Keratinocyte (primary cell): Measurements from ENCODE around the gene AOX1. TPM values are rescaled to one million over a fixed set of nuclear protein-coding genes. Genes with fewer than 3 reads are reported as not detected.

Experiments
- DNase-seq: peaks from one replicate; pipeline ENCODE4 v3.0.0-alpha.2; 2011; ENCODE audit warnings: low read depth, missing footprints, low spot score
- FAIRE-seq: peaks from 2 replicates; lab custom pipeline; 2011; peaks lifted over from hg19 to GRCh38; lab: Jason Lieb, UNC
- H2AFZ ChIP-seq: 2 replicates; pipeline ENCODE4 v1.6.0; 2012; ENCODE audit warnings: low read length, control low read depth, inconsistent platforms; ENCODE audit not compliant: control insufficient read depth
- H3K27ac ChIP-seq: 2 replicates; pipeline ENCODE4 v1.5.1; 2011; ENCODE audit warnings: low read length; ENCODE audit not compliant: control insufficient read depth, insufficient read depth
- H3K27me3 ChIP-seq: 3 replicates; pipeline ENCODE4 v1.6.0; 2011; ENCODE audit warnings: low read length; ENCODE audit not compliant: control insufficient read depth, insufficient read depth; ENCODE audit errors: extremely low read depth
- H3K36me3 ChIP-seq, 2 experiments: 2 replicates in 1 of 2; 3 replicates in 1 of 2; pipeline ENCODE4 v1.5.1; 2011; ENCODE audit warnings: low read length in 2 of 2, mild to moderate bottlenecking in 1 of 2; ENCODE audit not compliant: control insufficient read depth in 2 of 2, insufficient read depth in 2 of 2; ENCODE audit errors: extremely low read depth in 1 of 2
- H3K4me1 ChIP-seq: 3 replicates; pipeline ENCODE4 v1.5.1; 2011; ENCODE audit warnings: low read length; ENCODE audit not compliant: control insufficient read depth, insufficient read depth; ENCODE audit errors: extremely low read depth
- H3K4me2 ChIP-seq: 3 replicates; pipeline ENCODE4 v1.6.0; 2011; ENCODE audit warnings: low read depth, low read length; ENCODE audit not compliant: control insufficient read depth, insufficient read depth; ENCODE audit errors: extremely low read depth
- H3K4me3 ChIP-seq, 3 experiments: fragments of 200-600 bp in 1 of 3; sonication (generic) in 1 of 3; 2 replicates in 2 of 3; 3 replicates in 1 of 3; pipeline ENCODE4 v1.5.1; 2011 to 2016; ENCODE audit warnings: low read length in 3 of 3, mild to moderate bottlenecking in 3 of 3, control low read depth in 2 of 3, inconsistent platforms in 1 of 3, low read depth in 1 of 3, mixed read lengths in 1 of 3, mixed run types in 1 of 3, moderate library complexity in 1 of 3; ENCODE audit not compliant: control insufficient read depth in 2 of 3, insufficient read depth in 2 of 3; ENCODE audit errors: extremely low read depth in 1 of 3
- H3K79me2 ChIP-seq: 2 replicates; pipeline ENCODE4 v1.6.0; 2012; ENCODE audit warnings: low read length; ENCODE audit not compliant: control insufficient read depth, insufficient read depth
- H3K9ac ChIP-seq: 3 replicates; pipeline ENCODE4 v1.6.0; 2011; ENCODE audit warnings: low read length; ENCODE audit not compliant: control insufficient read depth, insufficient read depth; ENCODE audit errors: extremely low read depth
- H3K9me1 ChIP-seq: 3 replicates; pipeline ENCODE4 v1.6.0; 2011; ENCODE audit warnings: low read length; ENCODE audit not compliant: control insufficient read depth, insufficient read depth; ENCODE audit errors: extremely low read depth
- H3K9me3 ChIP-seq: 2 replicates; pipeline ENCODE4 v1.5.1; 2012; ENCODE audit warnings: low read depth, low read length; ENCODE audit not compliant: control insufficient read depth
- H4K20me1 ChIP-seq: 3 replicates; pipeline ENCODE4 v1.6.0; 2011; ENCODE audit warnings: low read length; ENCODE audit not compliant: control insufficient read depth, insufficient read depth; ENCODE audit errors: extremely low read depth
- EZH2 ChIP-seq: IDR thresholded peaks from one replicate; pipeline ENCODE4 v1.6.1; 2012; ENCODE audit warnings: inconsistent platforms, mild to moderate bottlenecking, low read length, moderate library complexity
- dilution Hi-C: fragments of 300-500 bp; cut with MboI; formaldehyde crosslinking; loops from one replicate; pipeline ENCODE4 v1.7.0; 2020; ENCODE audit warnings: low sequenced_read_pairs; ENCODE audit not compliant: extremely low pct_ligation_motif_present
- polyA plus RNA-seq, 5 experiments: library from polyadenylated mRNA; depleted of rRNA in 3 of 5; stranded (reverse) in 3 of 5; stranded (forward) in 1 of 5; unstranded in 1 of 5; fragments of >200 nt; gene quantifications; 1 replicate in 1 of 5; 2 replicates in 3 of 5; 3 replicates in 1 of 5; pipeline versions ENCODE4 v1.2.1 to v1.2.3, GENCODE V29; 2011 to 2012; ENCODE audit warnings: missing spikeins in 2 of 5, low read depth in 1 of 5, low replicate concordance in 1 of 5
- TF ChIP-seq, protein P1 (sequence below), 3 experiments: IDR thresholded peaks in 1 of 3; conservative IDR thresholded peaks in 1 of 3; optimal IDR thresholded peaks in 1 of 3; 2 replicates in 2 of 3; 3 replicates in 1 of 3; pipeline versions ENCODE3 to v1.5.1; 2011; ENCODE audit warnings: low read length in 3 of 3, mild to moderate bottlenecking in 3 of 3, moderate library complexity in 2 of 3, control low read depth in 1 of 3, inconsistent platforms in 1 of 3; ENCODE audit not compliant: insufficient read depth in 2 of 3; ENCODE audit errors: extremely low read depth in 1 of 3

Gene AOX1
- polyA plus RNA-seq, 1 donor (not counting 4 experiments of a cell fraction or from before 2014, with no cell fraction given), result 12.2 TPM

DNA sequence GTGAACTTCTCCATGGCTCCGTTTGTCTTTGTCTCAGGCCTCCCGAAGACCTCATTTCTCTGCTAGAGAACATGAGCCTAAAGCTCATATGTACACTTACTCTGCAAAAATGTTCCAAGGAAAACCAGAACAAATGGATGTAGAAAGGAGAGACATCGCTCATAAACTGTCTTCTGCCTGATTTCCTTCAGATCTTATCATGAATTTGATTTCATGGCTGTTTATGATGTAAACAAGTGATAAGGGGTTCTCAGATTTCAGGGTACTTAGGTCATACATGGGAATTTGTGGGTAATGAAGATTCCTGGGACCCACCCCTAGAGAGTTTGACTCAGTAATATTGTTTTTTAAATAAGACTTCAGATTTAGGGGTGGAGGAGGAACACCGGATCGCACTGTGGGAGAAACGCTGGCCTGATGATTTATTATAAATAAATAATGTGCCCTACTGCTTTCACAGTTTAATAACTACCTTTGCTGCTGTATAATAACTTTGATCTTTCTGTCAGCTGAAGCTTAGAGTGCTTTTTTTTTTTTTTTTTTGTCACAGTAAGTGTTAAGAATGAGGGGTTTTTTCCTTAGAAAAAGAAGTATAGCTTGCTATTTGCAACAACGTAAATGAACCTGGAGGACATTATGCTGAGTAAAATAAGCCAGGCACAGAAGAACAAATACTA, 14.9 kb downstream of the AOX1 start:
- FAIRE-seq, result no peak
- Histone ChIP-seq H3K79me2 (no peaks in the 10 kb centered on the region), H3K9me3 (no peaks in the 10 kb centered on the region), H3K9me1 (no peaks in the 10 kb centered on the region), H3K36me3 (no peaks in the 10 kb centered on the region), H4K20me1 (no peaks in the 10 kb centered on the region), H3K27ac (no peak overlapping the region), H3K4me3 (no peak overlapping the region), H3K4me2 (no peak overlapping the region), H2AFZ (no peak overlapping the region), H3K27me3 (no peaks in the 10 kb centered on the region), H3K4me1 (peaks cover 22% of the 10 kb centered on the region), H3K9ac (no peak overlapping the region)
- TF ChIP-seq EZH2, result no peak
- TF ChIP-seq, protein P1, sequence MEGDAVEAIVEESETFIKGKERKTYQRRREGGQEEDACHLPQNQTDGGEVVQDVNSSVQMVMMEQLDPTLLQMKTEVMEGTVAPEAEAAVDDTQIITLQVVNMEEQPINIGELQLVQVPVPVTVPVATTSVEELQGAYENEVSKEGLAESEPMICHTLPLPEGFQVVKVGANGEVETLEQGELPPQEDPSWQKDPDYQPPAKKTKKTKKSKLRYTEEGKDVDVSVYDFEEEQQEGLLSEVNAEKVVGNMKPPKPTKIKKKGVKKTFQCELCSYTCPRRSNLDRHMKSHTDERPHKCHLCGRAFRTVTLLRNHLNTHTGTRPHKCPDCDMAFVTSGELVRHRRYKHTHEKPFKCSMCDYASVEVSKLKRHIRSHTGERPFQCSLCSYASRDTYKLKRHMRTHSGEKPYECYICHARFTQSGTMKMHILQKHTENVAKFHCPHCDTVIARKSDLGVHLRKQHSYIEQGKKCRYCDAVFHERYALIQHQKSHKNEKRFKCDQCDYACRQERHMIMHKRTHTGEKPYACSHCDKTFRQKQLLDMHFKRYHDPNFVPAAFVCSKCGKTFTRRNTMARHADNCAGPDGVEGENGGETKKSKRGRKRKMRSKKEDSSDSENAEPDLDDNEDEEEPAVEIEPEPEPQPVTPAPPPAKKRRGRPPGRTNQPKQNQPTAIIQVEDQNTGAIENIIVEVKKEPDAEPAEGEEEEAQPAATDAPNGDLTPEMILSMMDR (optimal IDR thresholded peaks at IDR 0.05 in 1 of 3, IDR thresholded peaks at IDR 0.05 in 1 of 3, conservative IDR thresholded peaks at IDR 0.05 in 1 of 3; ENCODE audit: extremely low read depth in 1 of 3, insufficient read depth in 2 of 3, low read length in 3 of 3), result no peak
- dilution Hi-C loops, result no loop called here
- no peak for DNase-seq

DNA sequence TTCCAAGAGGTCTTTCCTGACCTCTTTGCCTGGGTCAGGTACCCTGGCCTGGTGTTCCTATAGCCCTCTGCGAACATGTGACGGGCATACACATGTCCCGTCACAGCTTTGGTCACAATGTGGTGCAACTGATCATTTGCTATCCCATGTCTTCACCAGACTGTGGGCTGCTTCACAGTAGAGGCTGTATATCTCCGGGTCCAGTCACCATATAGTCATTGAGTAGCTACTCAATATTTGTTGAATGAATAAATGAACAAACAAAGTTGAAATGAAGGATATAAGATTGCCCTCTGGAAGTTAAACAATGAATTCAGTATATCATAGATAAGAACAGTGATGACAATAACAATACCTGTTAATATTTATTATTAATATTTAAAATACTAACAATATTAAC, 16.8 kb downstream of the AOX1 start:
- Histone ChIP-seq H2AFZ (no peak overlapping the region), H3K4me3 (no peak overlapping the region), H4K20me1 (no peaks in the 10 kb centered on the region), H3K9me3 (no peaks in the 10 kb centered on the region), H3K9ac (no peak overlapping the region), H3K27me3 (no peaks in the 10 kb centered on the region), H3K36me3 (no peaks in the 10 kb centered on the region), H3K4me2 (no peak overlapping the region), H3K9me1 (no peaks in the 10 kb centered on the region), H3K4me1 (peaks cover 22% of the 10 kb centered on the region), H3K27ac (no peak overlapping the region), H3K79me2 (no peaks in the 10 kb centered on the region)
- dilution Hi-C loops, result no loop called here
- no peak for TF ChIP-seq EZH2
- TF ChIP-seq, protein P1 (optimal IDR thresholded peaks at IDR 0.05 in 1 of 3, IDR thresholded peaks at IDR 0.05 in 1 of 3, conservative IDR thresholded peaks at IDR 0.05 in 1 of 3; ENCODE audit: extremely low read depth in 1 of 3, insufficient read depth in 2 of 3, low read length in 3 of 3), result no peak
- FAIRE-seq (no peak), DNase-seq (no peak)
